Muscle layer of duodenum (tissue), 2 donors: ENCODE measurements around the gene MAPKAPK3.

Experiments used
- H3K27ac ChIP-seq: one replicate; pipeline ENCODE4 v1.7.0; 2013; ENCODE audit warnings: mild to moderate bottlenecking, low read length
- H3K27me3 ChIP-seq: one replicate; pipeline ENCODE4 v1.7.0; 2013; ENCODE audit warnings: low read depth, mild to moderate bottlenecking, control low read depth, low read length
- H3K36me3 ChIP-seq, 2 donors: one replicate each; pipeline ENCODE4 v1.7.0; 2013; ENCODE audit warnings: low read length in 2 of 2, control low read depth in 1 of 2, mild to moderate bottlenecking in 1 of 2; ENCODE audit not compliant: insufficient read depth in 2 of 2, control insufficient read depth in 1 of 2
- H3K4me1 ChIP-seq, 2 donors: one replicate each; pipeline ENCODE4 v1.7.0; 2013; ENCODE audit warnings: low read length in 2 of 2, mild to moderate bottlenecking in 2 of 2, control low read depth in 1 of 2, moderate library complexity in 1 of 2; ENCODE audit not compliant: insufficient read depth in 2 of 2, control insufficient read depth in 1 of 2
- H3K4me3 ChIP-seq, 2 donors: one replicate each; pipeline ENCODE4 v1.7.0; 2013; ENCODE audit warnings: low read length in 2 of 2, low read depth in 1 of 2, mild to moderate bottlenecking in 1 of 2
- H3K9me3 ChIP-seq, 2 donors: one replicate each; pipeline ENCODE4 v1.7.0; 2013; ENCODE audit warnings: low read length in 2 of 2, control low read depth in 1 of 2, mild to moderate bottlenecking in 1 of 2; ENCODE audit not compliant: control insufficient read depth in 1 of 2
- donor health status: healthy.

Gene MAPKAPK3

GRCh38 chr3:50652709-50653108 is 35.8 kb downstream of the MAPKAPK3 start:
- Histone ChIP-seq H3K27me3 (no peaks in the 10 kb centered on the region), H3K4me1 (no peaks in the 10 kb centered on the region), H3K9me3 (no peaks in the 10 kb centered on the region), H3K27ac (no peak overlapping the region), H3K36me3 (peaks cover 0 to 10% of the 10 kb centered on the region in 2 donors), H3K4me3 (no peak overlapping the region)

GRCh38 chr3:50653937-50654595 is 37.1 kb downstream of the MAPKAPK3 start:
- no peak overlapping the region for H3K4me3 ChIP-seq
- H3K9me3 ChIP-seq, result no peaks in the 10 kb centered on the region
- peaks cover 0 to 3% of the 10 kb centered on the region in 2 donors for H3K36me3 ChIP-seq
- no peaks in the 10 kb centered on the region for H3K27me3 ChIP-seq
- H3K4me1 ChIP-seq, result no peaks in the 10 kb centered on the region
- no peak overlapping the region for H3K27ac ChIP-seq

GRCh38 chr3:50655009-50655830 is 38.3 kb downstream of the MAPKAPK3 start:
- Histone ChIP-seq H3K36me3 (no peaks in the 10 kb centered on the region), H3K27me3 (no peaks in the 10 kb centered on the region), H3K4me3 (no peak overlapping the region), H3K9me3 (no peaks in the 10 kb centered on the region), H3K27ac (no peak overlapping the region), H3K4me1 (no peaks in the 10 kb centered on the region)

- H3K4me3 ChIP-seq, result no peak overlapping the region
- H3K9me3 ChIP-seq, result no peaks in the 10 kb centered on the region
- H3K27ac ChIP-seq, result no peak overlapping the region
- H3K4me1 ChIP-seq, result no peaks in the 10 kb centered on the region
- H3K36me3 ChIP-seq, result no peaks in the 10 kb centered on the region
- H3K27me3 ChIP-seq, result no peaks in the 10 kb centered on the region
Observed at GRCh38 chr3:50656417-50657195, 39.7 kb downstream of the MAPKAPK3 start.

GRCh38 chr3:50657407-50657806 is 40.5 kb downstream of the MAPKAPK3 start:
- Histone ChIP-seq H3K36me3 (no peaks in the 10 kb centered on the region), H3K27me3 (no peaks in the 10 kb centered on the region), H3K4me3 (no peak overlapping the region), H3K4me1 (no peaks in the 10 kb centered on the region), H3K27ac (no peak overlapping the region), H3K9me3 (no peaks in the 10 kb centered on the region)

GRCh38 chr3:50657816-50658215 is 40.9 kb downstream of the MAPKAPK3 start:
- Histone ChIP-seq H3K27me3 (no peaks in the 10 kb centered on the region), H3K36me3 (no peaks in the 10 kb centered on the region), H3K9me3 (no peaks in the 10 kb centered on the region), H3K4me3 (no peak overlapping the region), H3K27ac (no peak overlapping the region), H3K4me1 (no peaks in the 10 kb centered on the region)

GRCh38 chr3:50658416-50658815 is 41.5 kb downstream of the MAPKAPK3 start:
- no peak overlapping the region for H3K4me3 ChIP-seq
- no peaks in the 10 kb centered on the region for H3K9me3 ChIP-seq
- no peaks in the 10 kb centered on the region for H3K27me3 ChIP-seq
- H3K36me3 ChIP-seq, result no peaks in the 10 kb centered on the region
- H3K27ac ChIP-seq, result no peak overlapping the region
- H3K4me1 ChIP-seq, result no peaks in the 10 kb centered on the region

GRCh38 chr3:50658831-50659230 is 41.9 kb downstream of the MAPKAPK3 start:
- H3K4me3 ChIP-seq, result no peak overlapping the region
- H3K36me3 ChIP-seq, result no peaks in the 10 kb centered on the region
- no peaks in the 10 kb centered on the region for H3K4me1 ChIP-seq
- H3K27ac ChIP-seq, result no peak overlapping the region
- no peaks in the 10 kb centered on the region for H3K9me3 ChIP-seq
- H3K27me3 ChIP-seq, result no peaks in the 10 kb centered on the region

- Histone ChIP-seq H3K27me3 (no peaks in the 10 kb centered on the region), H3K9me3 (no peaks in the 10 kb centered on the region), H3K4me3 (no peak overlapping the region), H3K4me1 (no peaks in the 10 kb centered on the region), H3K36me3 (no peaks in the 10 kb centered on the region), H3K27ac (no peak overlapping the region)
Observed at GRCh38 chr3:50660386-50660785, 43.4 kb downstream of the MAPKAPK3 start.

GRCh38 chr3:50661321-50661837 is 44.4 kb downstream of the MAPKAPK3 start:
- Histone ChIP-seq H3K4me1 (no peaks in the 10 kb centered on the region), H3K9me3 (no peaks in the 10 kb centered on the region), H3K27ac (no peak overlapping the region), H3K36me3 (no peaks in the 10 kb centered on the region), H3K4me3 (no peak overlapping the region), H3K27me3 (no peaks in the 10 kb centered on the region)

GRCh38 chr3:50662408-50662807 is 45.5 kb downstream of the MAPKAPK3 start:
- H3K27me3 ChIP-seq, result no peaks in the 10 kb centered on the region
- H3K36me3 ChIP-seq, result no peaks in the 10 kb centered on the region
- H3K9me3 ChIP-seq, result no peaks in the 10 kb centered on the region
- no peak overlapping the region for H3K4me3 ChIP-seq
- H3K27ac ChIP-seq, result no peak overlapping the region
- no peaks in the 10 kb centered on the region for H3K4me1 ChIP-seq
